ACHN (cell line): ENCODE measurements around the gene TSPEAR.

ENCODE experiments used
- DNase-seq: peaks from one replicate; pipeline ENCODE4 v3.0.0-alpha.2; 2015
- in situ Hi-C: cut with HindIII; loops from 2 replicates; pipeline ENCODE4 v1.10.0; 2017; ENCODE audit warnings: low sequenced_read_pairs, low pct_ligation_motif_present, low pct_unique_long_range_greater_than_20kb

The TSPEAR gene

GRCh38 chr21:44726826-44727225 lies 15.5 kb upstream of the TSPEAR start:
- in situ Hi-C loops: no loop called here
- DNase-seq: no peak

GRCh38 chr21:44724926-44725325 lies 13.6 kb upstream of the TSPEAR start:
- in situ Hi-C loops: no loop called here
- no peak for DNase-seq

GRCh38 chr21:44724196-44724595 lies 12.8 kb upstream of the TSPEAR start:
- DNase-seq: no peak
- in situ Hi-C loops: no loop called here

- DNase-seq: no peak
- in situ Hi-C loops: no loop called here
Observed at GRCh38 chr21:44723177-44724131, 12.1 kb upstream of the TSPEAR start.

- in situ Hi-C loops: no loop called here
- DNase-seq: no peak
Observed at GRCh38 chr21:44722731-44723130, 11.4 kb upstream of the TSPEAR start.

- in situ Hi-C loops: no loop called here
- no peak for DNase-seq
Observed at GRCh38 chr21:44720170-44720569, 8.8 kb upstream of the TSPEAR start.

- in situ Hi-C loops: no loop called here
- no peak for DNase-seq
Observed at GRCh38 chr21:44718571-44718970, 7.2 kb upstream of the TSPEAR start.

GRCh38 chr21:44718093-44718492 lies 6.7 kb upstream of the TSPEAR start:
- DNase-seq: no peak
- in situ Hi-C loops: no loop called here

- no peak for DNase-seq
- in situ Hi-C loops: no loop called here
Observed at GRCh38 chr21:44716984-44717383, 5.6 kb upstream of the TSPEAR start.

- in situ Hi-C loops: no loop called here
- no peak for DNase-seq
Observed at GRCh38 chr21:44714905-44715304, 3.5 kb upstream of the TSPEAR start.

- in situ Hi-C loops: no loop called here
- no peak for DNase-seq
Observed at GRCh38 chr21:44713846-44714245, 2.5 kb upstream of the TSPEAR start.

- in situ Hi-C loops: no loop called here
- no peak for DNase-seq
Observed at GRCh38 chr21:44713130-44713529, 1.8 kb upstream of the TSPEAR start.

GRCh38 chr21:44712203-44713028 lies 1.0 kb upstream of the TSPEAR start:
- DNase-seq: no peak
- in situ Hi-C loops: no loop called here

- no peak for DNase-seq
- in situ Hi-C loops: no loop called here
Observed at GRCh38 chr21:44710756-44711326, 531 bp downstream of the TSPEAR start.

- in situ Hi-C loops: no loop called here
- no peak for DNase-seq
Observed at GRCh38 chr21:44710294-44710665, 1.1 kb downstream of the TSPEAR start.

- no peak for DNase-seq
- in situ Hi-C loops: no loop called here
Observed at GRCh38 chr21:44709426-44710293, 1.7 kb downstream of the TSPEAR start.

- in situ Hi-C loops: no loop called here
- no peak for DNase-seq
Observed at GRCh38 chr21:44708866-44709425, 2.4 kb downstream of the TSPEAR start.

GRCh38 chr21:44708213-44708865 lies 3.0 kb downstream of the TSPEAR start:
- DNase-seq: no peak
- in situ Hi-C loops: no loop called here
